GM13977 (cell line): ENCODE measurements around the gene PARD3B.

ENCODE experiments used
- DNase-seq: peaks from one replicate; pipeline ENCODE4 v3.0.0; 2012; ENCODE audit warnings: low spot score
- CTCF ChIP-seq: IDR thresholded peaks from 2 replicates; pipeline ENCODE4 v1.5.1; 2012; ENCODE audit warnings: mild to moderate bottlenecking, control low read depth; ENCODE audit not compliant: insufficient read depth; ENCODE audit errors: extremely low read depth, missing control alignments
- in situ Hi-C: fragments of 300-500 bp; cut with MboI; formaldehyde crosslinking; loops from one replicate; pipeline ENCODE4 v1.12.0; 2022; ENCODE audit warnings: low sequenced_read_pairs, low pct_unique_long_range_greater_than_20kb, mixed read lengths, inconsistent platforms; ENCODE audit not compliant: unreplicated experiment

PARD3B gene

DNA sequence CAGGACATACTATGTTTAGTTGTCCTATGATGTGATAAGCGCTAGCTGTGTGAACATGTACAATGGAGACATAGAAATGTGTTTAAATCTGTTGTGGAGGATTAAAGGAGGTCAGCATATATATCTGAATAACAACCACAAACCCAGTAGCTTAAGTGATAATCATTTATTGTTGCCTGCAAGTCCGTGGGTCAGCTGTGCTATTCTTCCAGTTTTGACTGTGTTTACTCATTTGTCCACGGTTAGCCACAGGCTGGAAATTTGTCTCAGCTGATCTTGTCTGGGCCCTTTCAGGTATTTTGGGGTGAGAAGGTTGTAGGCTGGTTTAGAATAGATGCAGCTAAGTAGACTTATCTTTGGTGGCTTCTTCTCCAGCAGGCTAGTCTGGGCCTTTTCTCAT, 110.4 kb downstream of the PARD3B start:
- DNase-seq, result no peak
- in situ Hi-C loops, result no loop called here
- no peak for TF ChIP-seq CTCF

DNA sequence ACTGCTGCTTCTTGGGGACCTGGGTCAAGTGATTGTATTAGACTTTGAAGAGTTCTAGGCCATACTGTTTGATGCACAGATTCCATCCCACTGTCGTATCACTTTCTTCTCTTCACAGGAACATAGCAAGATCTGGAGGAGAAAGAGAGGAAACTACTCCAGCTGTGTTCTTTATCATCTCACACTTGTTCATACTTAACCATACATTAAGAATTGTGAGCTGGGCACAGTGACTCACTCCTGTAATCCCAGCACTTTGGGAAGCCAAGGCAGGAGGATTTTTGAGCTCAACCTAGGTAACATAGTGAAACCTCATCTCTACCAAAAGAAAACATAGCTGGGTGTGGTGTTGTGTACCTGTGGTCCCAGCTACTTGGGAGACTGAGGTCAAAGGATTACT, 111.7 kb downstream of the PARD3B start:
- TF ChIP-seq CTCF, result no peak
- in situ Hi-C loops, result no loop called here
- no peak for DNase-seq

DNA sequence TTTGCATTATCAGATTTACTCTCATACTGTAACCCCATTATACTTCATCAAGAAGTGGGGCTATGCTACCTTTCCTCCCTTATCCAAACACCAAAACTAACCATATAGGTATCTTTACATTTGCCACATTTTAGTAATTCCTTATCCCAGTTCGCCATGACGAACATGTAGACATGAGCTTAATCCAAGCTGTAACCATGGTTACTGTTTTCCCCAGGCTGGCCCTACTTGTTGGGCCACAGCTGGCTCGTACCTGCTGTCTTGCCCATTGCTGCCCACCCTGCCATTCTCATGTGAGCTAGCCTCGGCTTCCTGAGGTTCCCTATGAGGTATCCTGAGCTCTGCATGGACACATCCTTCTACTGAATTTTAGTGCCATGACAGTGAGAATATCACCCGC, 117.7 kb downstream of the PARD3B start:
- TF ChIP-seq CTCF, result no peak
- in situ Hi-C loops, result no loop called here
- no peak for DNase-seq

GRCh38 chr2:204663816-204664425, 118.6 kb downstream of the PARD3B start:
- no peak for TF ChIP-seq CTCF
- in situ Hi-C loops, result no loop called here
- DNase-seq, result no peak

DNA sequence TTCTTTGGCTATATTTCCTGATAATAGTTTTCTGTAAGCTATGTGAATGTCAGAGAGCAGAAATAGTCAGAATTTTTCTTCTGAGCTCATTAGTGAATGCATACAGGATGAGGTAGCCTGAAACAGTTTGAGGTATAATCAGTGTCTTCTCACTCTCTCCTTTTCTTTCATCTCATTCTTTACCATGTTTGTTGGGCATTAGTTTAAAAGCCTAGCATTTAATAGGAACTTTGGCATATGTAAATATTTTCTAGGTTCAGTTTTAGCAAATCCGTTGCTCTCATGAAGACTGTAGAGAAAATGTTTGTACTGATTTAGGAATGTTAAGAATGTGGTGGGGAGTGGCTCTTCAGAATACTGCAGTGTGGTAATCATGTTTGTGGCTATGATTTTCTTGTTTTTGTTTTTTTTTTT, 119.4 kb downstream of the PARD3B start:
- in situ Hi-C loops, result no loop called here
- TF ChIP-seq CTCF, result no peak
- DNase-seq, result no peak

DNA sequence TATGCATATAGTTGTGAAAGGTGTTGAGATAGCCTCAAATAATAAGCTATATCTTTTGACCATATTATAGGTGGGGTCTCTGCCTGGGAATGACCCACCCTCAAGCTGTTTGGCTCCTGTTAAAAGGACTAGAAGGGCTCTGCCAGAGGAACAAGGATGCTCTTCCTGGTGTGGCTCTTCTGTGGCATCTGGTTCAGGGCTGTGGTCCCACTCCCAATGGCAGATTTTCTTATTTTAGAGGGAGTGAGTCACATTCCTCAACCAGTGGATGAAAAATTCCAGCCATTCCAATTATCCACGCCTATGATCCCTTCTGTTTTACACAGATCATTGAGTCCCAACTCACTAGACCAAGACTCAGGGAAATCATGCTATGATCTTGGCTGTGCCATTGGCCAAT, 119.9 kb downstream of the PARD3B start:
- DNase-seq, result no peak
- TF ChIP-seq CTCF, result no peak
- in situ Hi-C loops, result no loop called here

- TF ChIP-seq CTCF, result no peak
- DNase-seq, result no peak
- in situ Hi-C loops, result no loop called here
Measured at GRCh38 chr2:204665771-204666170, 120.5 kb downstream of the PARD3B start.
